ENCODE measurements around the gene ZNF527. TPM values are rescaled to one million over a fixed set of nuclear protein-coding genes. Genes with fewer than 3 reads are reported as not detected.

The ZNF527 gene
- total RNA-seq, result 3.9 and 5.6 TPM in 2 replicates

GRCh38 chr19:37370880-37371661 is at the start of gene ZNF527:
Gene ZNF527 (plus strand): TSS chr19:37371099. CDS start chr19:37374199, 3,100 bp downstream.
- H3K4me3 ChIP-seq (ENCODE audit: low read depth, low read length), result peak within 1 kb of the TSS; percentile 77
- DNase-seq (ENCODE audit: low read depth), result peak; percentile 96
- TF ChIP-seq CTCF (IDR thresholded peaks at IDR 0.05; ENCODE audit: insufficient read depth, low read depth, low read length), result no peak

GRCh38 chr19:37329686-37330085 is 41.2 kb upstream of the ZNF527 start:
- DNase-seq (ENCODE audit: low read depth), result no peak

GRCh38 chr19:37332839-37333238 is 38.1 kb upstream of the ZNF527 start:
- DNase-seq (ENCODE audit: low read depth), result no peak
- no peak overlapping the region for H3K4me3 ChIP-seq (ENCODE audit: low read depth, low read length)
- no peak for TF ChIP-seq CTCF (IDR thresholded peaks at IDR 0.05; ENCODE audit: insufficient read depth, low read depth, low read length)

More at GRCh38 chr19:37329686-37330085, 41.2 kb upstream of the ZNF527 start:
- H3K4me3 ChIP-seq (ENCODE audit: low read depth, low read length), result no peak overlapping the region
- peak; percentile 29 for TF ChIP-seq CTCF (IDR thresholded peaks at IDR 0.05; ENCODE audit: insufficient read depth, low read depth, low read length)

- TF ChIP-seq CTCF (IDR thresholded peaks at IDR 0.05; ENCODE audit: insufficient read depth, low read depth, low read length), result no peak
- DNase-seq (ENCODE audit: low read depth), result no peak
- H3K4me3 ChIP-seq (ENCODE audit: low read depth, low read length), result no peak overlapping the region
Measured at GRCh38 chr19:37333457-37333856, 37.4 kb upstream of the ZNF527 start.

- H3K4me3 ChIP-seq (ENCODE audit: low read depth, low read length), result peak overlapping the region; percentile 90
- DNase-seq (ENCODE audit: low read depth), result peak; percentile 89
- no peak for TF ChIP-seq CTCF (IDR thresholded peaks at IDR 0.05; ENCODE audit: insufficient read depth, low read depth, low read length)
Measured at GRCh38 chr19:37334179-37335071, 36.5 kb upstream of the ZNF527 start.

GRCh38 chr19:37342753-37343152 is 28.1 kb upstream of the ZNF527 start:
- H3K4me3 ChIP-seq (ENCODE audit: low read depth, low read length), result no peak overlapping the region
- TF ChIP-seq CTCF (IDR thresholded peaks at IDR 0.05; ENCODE audit: insufficient read depth, low read depth, low read length), result no peak
- peak; percentile 30 for DNase-seq (ENCODE audit: low read depth)
